GM23248 (cell line): Measurements from ENCODE around the gene GATAD2A. TPM values are rescaled to one million over a fixed set of nuclear protein-coding genes. Genes with fewer than 3 reads are reported as not detected.
"Not testable (repeated sequence)": the region's sequence is repeated elsewhere in the genome, so short reads cannot be mapped to it uniquely, and the experiment has no call there.

Source experiments
- DNase-seq: peaks from one replicate; pipeline ENCODE4 v3.0.0-alpha.2; 2015
- H2AFZ ChIP-seq: fragments of 200-600 bp; sonication (generic); 2 replicates; pipeline ENCODE4 v1.6.1; 2016; ENCODE audit warnings: antibody characterized with exemption
- H3F3A ChIP-seq: fragments of 200-600 bp; sonication (generic); 2 replicates; pipeline ENCODE4 v1.6.1; 2016; ENCODE audit warnings: mild to moderate bottlenecking, antibody characterized with exemption, mixed run types; ENCODE audit not compliant: insufficient read depth
- H3K27ac ChIP-seq: fragments of 200-600 bp; sonication (generic); 2 replicates; pipeline ENCODE4 v1.5.1; 2016; ENCODE audit warnings: mild to moderate bottlenecking
- H3K27me3 ChIP-seq: fragments of 200-600 bp; sonication (generic); replicated peaks from 2 replicates; pipeline ENCODE4 v1.6.1; 2016; ENCODE audit warnings: mild to moderate bottlenecking; ENCODE audit not compliant: insufficient read depth
- H3K36me3 ChIP-seq: fragments of 200-600 bp; sonication (generic); 2 replicates; pipeline ENCODE4 v1.6.1; 2016; ENCODE audit warnings: low read depth, mild to moderate bottlenecking
- H3K4me1 ChIP-seq: fragments of 200-600 bp; sonication (generic); 2 replicates; pipeline ENCODE4 v1.6.1; 2016; ENCODE audit warnings: mild to moderate bottlenecking; ENCODE audit not compliant: insufficient read depth
- H3K4me2 ChIP-seq: fragments of 200-600 bp; sonication (generic); one replicate; pipeline ENCODE4 v1.6.1; 2016; ENCODE audit warnings: mild to moderate bottlenecking; ENCODE audit not compliant: unreplicated experiment
- H3K4me3 ChIP-seq: fragments of 200-600 bp; sonication (generic); 2 replicates; pipeline ENCODE4 v1.5.1; 2016; ENCODE audit warnings: mild to moderate bottlenecking
- H3K79me2 ChIP-seq: fragments of 200-600 bp; sonication (generic); 2 replicates; pipeline ENCODE4 v1.6.1; 2016; ENCODE audit warnings: mild to moderate bottlenecking; ENCODE audit not compliant: insufficient read depth
- H3K9ac ChIP-seq: fragments of 200-600 bp; sonication (generic); 2 replicates; pipeline ENCODE4 v1.6.1; 2016; ENCODE audit warnings: mild to moderate bottlenecking
- H3K9me2 ChIP-seq: fragments of 200-600 bp; sonication (generic); 2 replicates; pipeline ENCODE4 v1.6.1; 2016; ENCODE audit warnings: mixed run types, mild to moderate bottlenecking, moderate library complexity; ENCODE audit not compliant: insufficient read depth
- H3K9me3 ChIP-seq: fragments of 200-600 bp; sonication (generic); one replicate; pipeline ENCODE4 v1.6.1; 2017; ENCODE audit warnings: low read depth
- H4K20me1 ChIP-seq: fragments of 200-600 bp; sonication (generic); 2 replicates; pipeline ENCODE4 v1.6.0; 2016; ENCODE audit not compliant: insufficient read depth
- EZH2 ChIP-seq: fragments of 200-600 bp; sonication (generic); IDR thresholded peaks from 2 replicates; pipeline ENCODE4 v1.6.1; 2018; ENCODE audit warnings: antibody characterized with exemption, mild to moderate bottlenecking; ENCODE audit not compliant: insufficient read depth, poor library complexity, severe bottlenecking
- EZH2phosphoT487 ChIP-seq: fragments of 200-600 bp; sonication (generic); IDR thresholded peaks from 2 replicates; pipeline ENCODE4 v1.6.1; 2018; ENCODE audit warnings: antibody characterized with exemption, moderate library complexity, mild to moderate bottlenecking, low read depth; ENCODE audit not compliant: insufficient read depth
- WGBS, 2 experiments: methylation state at CpG; one replicate each; pipeline ENCODE4 v1.1.6; 2015 to 2017; ENCODE audit warnings: low lambda C conversion rate in 2 of 2, low coverage in 1 of 2; ENCODE audit errors: missing lambda C conversion rate in 2 of 2; 5-methylcytosine and 5-hydroxymethylcytosine counted together
- in situ Hi-C: fragments of 300-500 bp; cut with MboI; formaldehyde crosslinking; loops from 2 replicates; pipeline ENCODE4 v1.15.0; 2020
- polyA plus RNA-seq: library from polyadenylated mRNA; unstranded; fragments of >200 nt; fragmentation: Nextera tagmentation; extraction: Ambion mirVana; gene quantifications from 2 replicates; pipeline ENCODE4 v1.2.1, GENCODE V29; 2016
- total RNA-seq: library from RNA; depleted of rRNA; stranded (reverse); fragments of >200 nt; shearing (Covaris generic); gene quantifications from 2 replicates; pipeline ENCODE4 v1.2.3, GENCODE V29; 2014

The GATAD2A gene
- total and polyA plus RNA-seq, 2 experiments from 2014 or later = 15.4 to 52.1 TPM

- H3K9ac ChIP-seq = no peak overlapping the region
- peaks cover 20% of the 10 kb centered on the region for H3K4me1 ChIP-seq
- H3K27ac ChIP-seq = no peak overlapping the region
- 91 to 94% methylated on average over 8 of the region's 8 CpGs for WGBS, 2 experiments
- no peaks in the 10 kb centered on the region for H3K27me3 ChIP-seq
- DNase-seq = no peak
- no peak overlapping the region for H3K4me2 ChIP-seq
- H4K20me1 ChIP-seq = no peaks in the 10 kb centered on the region; the same call in 1 of the 2 replicates
- H3K36me3 ChIP-seq = no peaks in the 10 kb centered on the region
- no peaks in the 10 kb centered on the region for H3K9me3 ChIP-seq
- in situ Hi-C loops = no loop called here
- no peak overlapping the region for H2AFZ ChIP-seq
- peaks cover 100% of the 10 kb centered on the region for H3K79me2 ChIP-seq
- TF ChIP-seq EZH2phosphoT487 = no peak
- TF ChIP-seq EZH2 = no peak
- no peak overlapping the region for H3K4me3 ChIP-seq
- H3K9me2 ChIP-seq = no peaks in the 10 kb centered on the region
- peaks cover 18% of the 10 kb centered on the region for H3F3A ChIP-seq
These were observed 42.7 kb downstream of the GATAD2A start for GRCh38 chr19:19448238-19448544.

- DNase-seq = no peak
- in situ Hi-C loops = no loop called here
- no peak overlapping the region for H3K9ac ChIP-seq
- TF ChIP-seq EZH2 (no peak), EZH2phosphoT487 (no peak)
- WGBS, 2 experiments = 68 to 71% methylated on average over 13 of the region's 13 CpGs
- H3K4me2 ChIP-seq = no peak overlapping the region
- H3K4me3 ChIP-seq = no peak overlapping the region
- H3K27me3 ChIP-seq = no peaks in the 10 kb centered on the region
- peaks cover 3% of the 10 kb centered on the region; the same call in 1 of the 2 replicates for H4K20me1 ChIP-seq
- peaks cover 3% of the 10 kb centered on the region for H3K4me1 ChIP-seq
- H3K36me3 ChIP-seq = no peaks in the 10 kb centered on the region
- H3K9me2 ChIP-seq = no peaks in the 10 kb centered on the region
- peaks cover 100% of the 10 kb centered on the region for H3K79me2 ChIP-seq
- no peaks in the 10 kb centered on the region for H3K9me3 ChIP-seq
- no peak overlapping the region for H3K27ac ChIP-seq
- peaks cover 4% of the 10 kb centered on the region; the same call in 1 of the 2 replicates for H3F3A ChIP-seq
- no peak overlapping the region for H2AFZ ChIP-seq
These were observed 46.2 kb downstream of the GATAD2A start for GRCh38 chr19:19451429-19452242.

- Histone ChIP-seq H3K9ac (no peak overlapping the region), H4K20me1 (peaks cover 3% of the 10 kb centered on the region; the same call in 1 of the 2 replicates), H3K9me2 (no peaks in the 10 kb centered on the region), H3K4me2 (no peak overlapping the region), H3K27ac (no peak overlapping the region), H3K27me3 (no peaks in the 10 kb centered on the region), H2AFZ (no peak overlapping the region), H3K79me2 (peaks cover 100% of the 10 kb centered on the region), H3K4me1 (no peaks in the 10 kb centered on the region; the same call in 1 of the 2 replicates), H3K4me3 (no peak overlapping the region), H3K36me3 (no peaks in the 10 kb centered on the region), H3K9me3 (no peaks in the 10 kb centered on the region), H3F3A (no peaks in the 10 kb centered on the region)
- TF ChIP-seq EZH2 (no peak), EZH2phosphoT487 (no peak)
- no peak for DNase-seq
- in situ Hi-C loops = no loop called here
- WGBS, 2 experiments = 94 to 97% methylated on average over 11 of the region's 11 CpGs
These were observed 47.0 kb downstream of the GATAD2A start for GRCh38 chr19:19452243-19453124.

- H3K36me3 ChIP-seq = no peaks in the 10 kb centered on the region
- H3K79me2 ChIP-seq = peaks cover 100% of the 10 kb centered on the region
- H3K27ac ChIP-seq = no peak overlapping the region
- H3K27me3 ChIP-seq = no peaks in the 10 kb centered on the region
- in situ Hi-C loops = no loop called here
- H4K20me1 ChIP-seq = peaks cover 3% of the 10 kb centered on the region; the same call in 1 of the 2 replicates
- H3K9me2 ChIP-seq = no peaks in the 10 kb centered on the region
- no peaks in the 10 kb centered on the region; the same call in 1 of the 2 replicates for H3F3A ChIP-seq
- no peak for DNase-seq
- H3K4me2 ChIP-seq = no peak overlapping the region
- H3K4me3 ChIP-seq = no peak overlapping the region
- TF ChIP-seq EZH2 (no peak), EZH2phosphoT487 (no peak)
- WGBS, 2 experiments = 100% methylated on average over 2 of the region's 2 CpGs
- no peak overlapping the region for H2AFZ ChIP-seq
- H3K9ac ChIP-seq = no peak overlapping the region
- H3K9me3 ChIP-seq = no peaks in the 10 kb centered on the region
- H3K4me1 ChIP-seq = peaks cover 3% of the 10 kb centered on the region; the same call in 1 of the 2 replicates
These were observed 47.6 kb downstream of the GATAD2A start for GRCh38 chr19:19453125-19453454.

- DNase-seq, H3K4me2 ChIP-seq, H3K9me2 ChIP-seq, H3K27ac ChIP-seq, in situ Hi-C loops, H3K9me3 ChIP-seq, H4K20me1 ChIP-seq, H3K9ac ChIP-seq, H3K4me3 ChIP-seq, H3K36me3 ChIP-seq, H3K27me3 ChIP-seq, H2AFZ ChIP-seq: not testable (repeated sequence)
- 96 to 98% methylated on average over 14 of the region's 14 CpGs for WGBS, 2 experiments
- Histone ChIP-seq H3F3A (peaks cover 20% of the 10 kb centered on the region), H3K79me2 (peaks cover 99% of the 10 kb centered on the region), H3K4me1 (peaks cover 25% of the 10 kb centered on the region)
These were observed 49.9 kb downstream of the GATAD2A start for GRCh38 chr19:19455166-19455919.
